H1 (cell line): ENCODE results near the gene ZSCAN21. TPM values are rescaled to one million over a fixed set of nuclear protein-coding genes. Genes with fewer than 3 reads are reported as not detected.

Experiments
- CTCF ChIA-PET: fragments of 300-600 bp; sonication (Branson Sonifier 250); formaldehyde crosslinking; loops from one replicate; lab custom pipeline; 2021; ENCODE audit not compliant: partially characterized antibody; lab: Charles Lee
- POLR2A ChIA-PET: fragments of 300-600 bp; sonication (Branson Sonifier 250); formaldehyde crosslinking; loops from one replicate; lab custom pipeline; 2021; ENCODE audit warnings: inconsistent platforms; ENCODE audit not compliant: partially characterized antibody; lab: Charles Lee
- DNase-seq, 2 experiments: peaks; one replicate each; pipeline versions ENCODE4 v3.0.0 to v3.0.0-alpha.2; 2010 to 2022; ENCODE audit warnings: low spot score in 2 of 2, low read depth in 1 of 2, mixed read lengths in 1 of 2
- FAIRE-seq: peaks from 2 replicates; lab custom pipeline; 2011; peaks lifted over from hg19 to GRCh38; lab: Jason Lieb, UNC
- H2AFZ ChIP-seq: 2 replicates; pipeline ENCODE4 v1.8.1; 2012; ENCODE audit warnings: low read length, inconsistent platforms
- H2AK5ac ChIP-seq: 2 replicates; pipeline ENCODE4 v1.6.1; 2013; ENCODE audit warnings: low read depth, low read length
- H2BK120ac ChIP-seq: replicated peaks from 2 replicates; pipeline ENCODE3; 2013; ENCODE audit warnings: low read depth, low read length, inconsistent platforms
- H2BK12ac ChIP-seq: 2 replicates; pipeline ENCODE4 v1.6.1; 2013; ENCODE audit warnings: low read depth, low read length
- H2BK15ac ChIP-seq: 2 replicates; pipeline ENCODE4 v1.6.1; 2013; ENCODE audit warnings: low read length
- H2BK20ac ChIP-seq: 2 replicates; pipeline ENCODE4 v1.6.1; 2013; ENCODE audit warnings: low read length
- H2BK5ac ChIP-seq: 2 replicates; pipeline ENCODE4 v1.6.1; 2013; ENCODE audit warnings: low read depth, low read length
- H3K14ac ChIP-seq: 2 replicates; pipeline ENCODE4 v1.6.1; 2013; ENCODE audit warnings: inconsistent platforms; ENCODE audit not compliant: insufficient read length
- H3K18ac ChIP-seq: 2 replicates; pipeline ENCODE4 v1.6.1; 2013; ENCODE audit warnings: low read length; ENCODE audit errors: extremely low read depth
- H3K23ac ChIP-seq: 2 replicates; pipeline ENCODE4 v1.6.1; 2013; ENCODE audit warnings: inconsistent platforms; ENCODE audit not compliant: insufficient read length
- H3K23me2 ChIP-seq: 2 replicates; pipeline ENCODE4 v1.6.1; 2013; ENCODE audit warnings: low read depth, low read length
- H3K27ac ChIP-seq: 2 replicates; pipeline ENCODE4 v1.6.1; 2011; ENCODE audit warnings: low read depth, low read length, inconsistent platforms
- H3K27me3 ChIP-seq, 4 experiments: replicated peaks in 1 of 4; 1 replicate in 1 of 4; 2 replicates in 3 of 4; pipeline versions ENCODE4 v1.6.1 to v1.8.1; 2011 to 2013; ENCODE audit warnings: low read length in 3 of 4, mild to moderate bottlenecking in 3 of 4, inconsistent platforms in 2 of 4, mixed read lengths in 2 of 4, moderate library complexity in 1 of 4; ENCODE audit not compliant: control insufficient read depth in 3 of 4, insufficient read depth in 3 of 4; ENCODE audit errors: extremely low read depth in 1 of 4
- H3K36me3 ChIP-seq, 4 experiments: 2 replicates each; pipeline versions ENCODE4 v1.6.1 to v1.8.1; 2011 to 2013; ENCODE audit warnings: mild to moderate bottlenecking in 4 of 4, low read length in 3 of 4, moderate library complexity in 2 of 4, control low read depth in 1 of 4, inconsistent platforms in 1 of 4; ENCODE audit not compliant: insufficient read depth in 4 of 4, control insufficient read depth in 2 of 4
- H3K4ac ChIP-seq: replicated peaks from 2 replicates; pipeline ENCODE3; 2013; ENCODE audit warnings: low read length, low read depth, mixed read lengths, inconsistent platforms; ENCODE audit not compliant: insufficient read length
- H3K4me1 ChIP-seq, 4 experiments: replicated peaks in 1 of 4; 1 replicate in 1 of 4; 2 replicates in 3 of 4; pipeline versions ENCODE4 v1.6.1 to v1.8.1; 2011 to 2013; ENCODE audit warnings: low read length in 3 of 4, inconsistent platforms in 2 of 4, mixed read lengths in 1 of 4; ENCODE audit not compliant: insufficient read depth in 4 of 4, control insufficient read depth in 3 of 4
- H3K4me2 ChIP-seq, 2 experiments: 2 replicates each; pipeline versions ENCODE4 v1.6.1 to v1.8.1; 2011 to 2013; ENCODE audit warnings: low read depth in 2 of 2, low read length in 2 of 2, control low read depth in 1 of 2, inconsistent platforms in 1 of 2, mild to moderate bottlenecking in 1 of 2; ENCODE audit not compliant: insufficient read depth in 1 of 2
- H3K4me3 ChIP-seq, 4 experiments: fragments of 200-600, 300-600 bp in 1 of 4; sonication (generic), shearing (Covaris generic), sonication (Bioruptor Twin) in 1 of 4; 2 replicates each; pipeline versions ENCODE4 v1.5.1 to v1.8.1; 2011 to 2016; ENCODE audit warnings: low read length in 4 of 4, low read depth in 3 of 4, control low read depth in 2 of 4, inconsistent platforms in 2 of 4, mild to moderate bottlenecking in 2 of 4, mixed read lengths in 1 of 4, moderate library complexity in 1 of 4; ENCODE audit not compliant: insufficient read depth in 2 of 4; ENCODE audit errors: extremely low read depth in 1 of 4
- H3K56ac ChIP-seq: replicated peaks from 2 replicates; pipeline ENCODE3; 2013; ENCODE audit warnings: low read depth, mild to moderate bottlenecking, mixed read lengths, low read length, inconsistent platforms; ENCODE audit not compliant: insufficient read length
- H3K79me1 ChIP-seq: 2 replicates; pipeline ENCODE4 v1.6.1; 2013; ENCODE audit warnings: low read depth, low read length, control low read depth
- H3K79me2 ChIP-seq, 2 experiments: 2 replicates each; pipeline versions ENCODE4 v1.6.1 to v1.8.1; 2012 to 2013; ENCODE audit warnings: low read length in 2 of 2, mild to moderate bottlenecking in 2 of 2, inconsistent platforms in 1 of 2; ENCODE audit not compliant: insufficient read depth in 2 of 2, control insufficient read depth in 1 of 2
- H3K9ac ChIP-seq, 4 experiments: replicated peaks in 1 of 4; 1 replicate in 1 of 4; 2 replicates in 3 of 4; pipeline versions ENCODE4 v1.6.1 to v1.8.1; 2011 to 2013; ENCODE audit warnings: low read depth in 3 of 4, low read length in 3 of 4, control low read depth in 2 of 4, mild to moderate bottlenecking in 2 of 4, moderate library complexity in 2 of 4, inconsistent platforms in 1 of 4; ENCODE audit errors: extremely low read depth in 1 of 4
- H3K9me3 ChIP-seq, 2 experiments: 2 replicates each; pipeline versions ENCODE4 v1.6.1 to v1.8.1; 2012 to 2013; ENCODE audit warnings: mild to moderate bottlenecking in 2 of 2, moderate library complexity in 2 of 2, control low read depth in 1 of 2, inconsistent platforms in 1 of 2, low read depth in 1 of 2, low read length in 1 of 2, mixed read lengths in 1 of 2; ENCODE audit not compliant: insufficient read depth in 2 of 2
- H4K20me1 ChIP-seq, 2 experiments: replicated peaks in 1 of 2; 2 replicates each; pipeline versions ENCODE3 to v1.8.1; 2011 to 2013; ENCODE audit warnings: inconsistent platforms in 2 of 2, low read length in 2 of 2, mild to moderate bottlenecking in 1 of 2; ENCODE audit not compliant: insufficient read depth in 2 of 2, control insufficient read depth in 1 of 2
- H4K5ac ChIP-seq: 2 replicates; pipeline ENCODE4 v1.6.1; 2013; ENCODE audit warnings: low read length, low read depth, mixed read lengths, inconsistent platforms; ENCODE audit not compliant: insufficient read length
- H4K8ac ChIP-seq: 2 replicates; pipeline ENCODE4 v1.8.0; 2013; ENCODE audit warnings: mild to moderate bottlenecking, moderate library complexity, low read length, inconsistent platforms; ENCODE audit not compliant: insufficient read depth; ENCODE audit errors: extremely low read depth
- H4K91ac ChIP-seq: replicated peaks from 2 replicates; pipeline ENCODE3; 2013; ENCODE audit warnings: low read length, mixed read lengths, inconsistent platforms; ENCODE audit not compliant: insufficient read length
- ASH2L ChIP-seq: fragments of 200-600, 300-600 bp; sonication (generic); IDR thresholded peaks from one replicate; pipeline ENCODE4 v1.7.1; 2017; ENCODE audit warnings: low read length
- CBX5 ChIP-seq: fragments of 300-800, 300-1000 bp; sonication (generic); IDR thresholded peaks from 2 replicates; pipeline ENCODE4 v1.7.1; 2016; ENCODE audit warnings: antibody characterized with exemption, low read length, low read depth
- CREB1 ChIP-seq: IDR thresholded peaks from 2 replicates; pipeline ENCODE4 v1.6.1; 2012; ENCODE audit warnings: inconsistent platforms
- GTF2F1 ChIP-seq: IDR thresholded peaks from 2 replicates; pipeline ENCODE4 v1.6.1; 2012; ENCODE audit warnings: low read depth, low read length, improper control_type of control experiment, borderline replicate concordance
- KDM1A ChIP-seq: fragments of 200-600, 300-600 bp; sonication (generic); IDR thresholded peaks from 2 replicates; pipeline ENCODE4 v1.7.1; 2016; ENCODE audit warnings: mild to moderate bottlenecking, low read length, borderline replicate concordance
- KDM4A ChIP-seq: IDR thresholded peaks from one replicate; pipeline ENCODE4 v1.7.1; 2012; ENCODE audit warnings: low read depth, mild to moderate bottlenecking, moderate library complexity, low read length, inconsistent platforms; ENCODE audit not compliant: severe bottlenecking
- POLR2A ChIP-seq, 2 experiments: IDR thresholded peaks; 1 replicate in 1 of 2; 2 replicates in 1 of 2; pipeline ENCODE4 v1.6.1; 2011; ENCODE audit warnings: low read depth in 2 of 2, low read length in 2 of 2, mild to moderate bottlenecking in 2 of 2; ENCODE audit errors: control extremely low read depth in 1 of 2
- RBBP5 ChIP-seq: IDR thresholded peaks from 2 replicates; pipeline ENCODE4 v1.7.1; 2012; ENCODE audit warnings: low read depth, mild to moderate bottlenecking, inconsistent platforms, low read length, moderate library complexity, borderline replicate concordance
- SIX5 ChIP-seq: IDR thresholded peaks from 2 replicates; pipeline ENCODE4 v1.6.1; 2011; ENCODE audit warnings: mild to moderate bottlenecking, low read depth, low read length
- SP2 ChIP-seq: IDR thresholded peaks from 2 replicates; pipeline ENCODE4 v1.6.1; 2012; ENCODE audit warnings: mild to moderate bottlenecking, low read length, inconsistent platforms
- TBP ChIP-seq: IDR thresholded peaks from 2 replicates; pipeline ENCODE4 v1.6.1; 2011; ENCODE audit warnings: low read depth, low read length, improper control_type of control experiment
- WGBS, 2 experiments: shearing (Covaris generic) in 1 of 2; methylation state at CpG; one replicate each; pipeline versions ENCODE4 v1.1.6 to v1.1.7; 2013 to 2015; ENCODE audit warnings: low lambda C conversion rate in 2 of 2, mixed read lengths in 2 of 2, inconsistent platforms in 1 of 2, low coverage in 1 of 2, missing lambda C conversion rate in 1 of 2; ENCODE audit not compliant: insufficient replicate concordance in 2 of 2, insufficient coverage in 1 of 2, insufficient read length in 1 of 2; ENCODE audit errors: extremely low coverage in 1 of 2, missing lambda C conversion rate in 1 of 2; 5-methylcytosine and 5-hydroxymethylcytosine counted together
- polyA plus RNA-seq, 7 experiments: library from polyadenylated mRNA; depleted of rRNA in 3 of 7; stranded (reverse) in 5 of 7; unstranded in 2 of 7; fragments of >200 nt in 5 of 7; fragments of 200-250 nt in 2 of 7; gene quantifications; 1 replicate in 5 of 7; 2 replicates in 1 of 7; 4 replicates in 1 of 7; pipeline versions ENCODE4 v1.2.1 to v1.2.3, GENCODE V29; 2011 to 2013; ENCODE audit warnings: missing spikeins in 2 of 7, mixed read lengths in 2 of 7
- total RNA-seq: library from RNA; stranded (reverse); fragmentation: NEBNext Ultra II Directional; extraction: Animal tissue kit (Norgen Biotek cat#: 25700); gene quantifications from 2 replicates; pipeline ENCODE4 v1.2.1, GENCODE V29; 2021

Gene ZSCAN21
- total and polyA plus RNA-seq, 2 of the 8 experiments (the other 6 are each of a cell fraction or from before 2014, with no cell fraction given) = 15.4 to 26.1 TPM

- ChIA-PET CTCF (interaction anchor here (0.6 to 9.7 kb wide), 9 partner anchors 11 to 166 kb away, joined by 3 to 99 read pairs (median 3); partner anchors contain the start of gene ZSCAN21), POLR2A (interaction anchor here (0.7 to 7.4 kb wide), 23 partner anchors 8 to 417 kb away, joined by 3 to 47 read pairs (median 4); partner anchors contain the start of genes TMEM225B, TRIM4, ZSCAN21 and ZSCAN25)
- Histone ChIP-seq H3K23me2 (peaks cover 9% of the 10 kb centered on the region), H2BK120ac (no peak within 1 kb of the TSS), H4K8ac (peak within 1 kb of the TSS; percentile 92), H2BK12ac (no peak within 1 kb of the TSS), H3K4me3 (peak within 1 kb of the TSS; percentile 91 to 99 (median 95)), H3K4me2 (peak within 1 kb of the TSS; percentile 90 to 98), H3K79me1 (peaks cover 10% of the 10 kb centered on the region), H3K14ac (peak within 1 kb of the TSS; percentile 92), H2BK15ac (no peak within 1 kb of the TSS), H3K9me3 (no peaks in the 10 kb centered on the region), H2AFZ (peak within 1 kb of the TSS; percentile 43), H3K27ac (peak within 1 kb of the TSS; percentile 81), H4K20me1 (peaks cover 2 to 8% of the 10 kb centered on the region in 2 experiments), H3K4me1 (peaks cover 0 to 4% (median 1%) of the 10 kb centered on the region in 4 experiments; a peak in 3 of 7 replicates), H3K4ac (peak within 1 kb of the TSS; percentile 36), H2AK5ac (no peak within 1 kb of the TSS), H4K5ac (peak within 1 kb of the TSS; percentile 26), H3K23ac (peak within 1 kb of the TSS; percentile 94), H3K56ac (peak within 1 kb of the TSS; percentile 49), H3K9ac (peak within 1 kb of the TSS; percentile 92 to 96 (median 93)), H2BK5ac (peak within 1 kb of the TSS; percentile 81; the same call in 1 of the 2 replicates), H3K18ac (no peak within 1 kb of the TSS; the same call in none of the 2 replicates), H3K79me2 (peaks cover 20 to 48% of the 10 kb centered on the region in 2 experiments), H4K91ac (peak within 1 kb of the TSS; percentile 52), H3K36me3 (peaks cover 0 to 7% (median 0%) of the 10 kb centered on the region in 4 experiments; a peak in 2 of 8 replicates), H2BK20ac (no peak within 1 kb of the TSS), H3K27me3 (no peaks in the 10 kb centered on the region)
- WGBS, 2 experiments = 3% methylated on average over 55 of the region's 70 CpGs; no CpG with 5 or more reads in 1 of the 2 experiments
- DNase-seq (peak; percentile 80 to 84), FAIRE-seq (no peak)
- TF ChIP-seq SIX5 (no peak), CREB1 (peak; percentile 94), CBX5 (no peak), POLR2A (IDR thresholded peaks at IDR 0.05; ENCODE audit: control extremely low read depth in 1 of 2, low read depth in 2 of 2, low read length in 2 of 2) (peak; percentile 96 to 97), RBBP5 (peak; percentile 27; the same call in 1 of the 2 replicates), TBP (peak; percentile 96), ASH2L (peak; percentile 54), KDM4A (peak; percentile 17), SP2 (peak; percentile 95), GTF2F1 (peak; percentile 81), KDM1A (no peak)
Measured at GRCh38 chr7:100015232-100016214, 34.1 kb upstream of the ZSCAN21 start, which contains the start of gene ZKSCAN1. TSS of gene ZKSCAN1 (plus strand) at chr7:100015596. CDS start at chr7:100023507, 7,911 bp downstream.
